Renal cortex interstitium (tissue), 11 donors: Measurements from ENCODE around the gene SLC25A11. TPM values are rescaled to one million over a fixed set of nuclear protein-coding genes. Genes with fewer than 3 reads are reported as not detected.

Source experiments
- DNase-seq, 11 donors: peaks; one replicate each; pipeline ENCODE4 v3.0.0-alpha.2; 2013; ENCODE audit warnings: low read depth in 9 of 11, low spot score in 4 of 11; ENCODE audit errors: extremely low read depth in 1 of 11
- polyA plus RNA-seq, 3 donors: library from polyadenylated mRNA; unstranded; fragments of 120-200 nt; gene quantifications; one replicate each; pipeline ENCODE4 v1.2.1, GENCODE V29; 2013; ENCODE audit not compliant: insufficient read length in 3 of 3

The SLC25A11 gene
- polyA plus RNA-seq, 3 donors = 62.9 to 81.6 (median 76.1) TPM

- no peak for DNase-seq
These were observed 38.0 kb downstream of the SLC25A11 start for GRCh38 chr17:4901648-4902344.

GRCh38 chr17:4901108-4901647, 38.7 kb downstream of the SLC25A11 start:
- no peak for DNase-seq

- no peak for DNase-seq
These were observed 39.4 kb downstream of the SLC25A11 start for GRCh38 chr17:4900231-4901107.

- DNase-seq = peak in 7 of 11 donors; percentile 54 to 76 (median 68)
These were observed 40.3 kb downstream of the SLC25A11 start, which contains the start of gene C17orf107 for GRCh38 chr17:4899341-4900230. Gene C17orf107, plus strand, starts transcription at chr17:4899536. Its CDS starts 227 bp downstream, at chr17:4899763.

GRCh38 chr17:4898927-4899326, 40.9 kb downstream of the SLC25A11 start:
- DNase-seq = no peak

GRCh38 chr17:4898351-4898750, 41.5 kb downstream of the SLC25A11 start:
- no peak for DNase-seq

GRCh38 chr17:4897785-4898184, 42.1 kb downstream of the SLC25A11 start:
- no peak for DNase-seq

- no peak for DNase-seq
These were observed 42.6 kb downstream of the SLC25A11 start for GRCh38 chr17:4897198-4897687.

GRCh38 chr17:4896332-4897197, 43.3 kb downstream of the SLC25A11 start:
- DNase-seq = no peak

- no peak for DNase-seq
These were observed 44.1 kb downstream of the SLC25A11 start for GRCh38 chr17:4895657-4896331.

GRCh38 chr17:4895121-4895520, 44.7 kb downstream of the SLC25A11 start:
- no peak for DNase-seq

GRCh38 chr17:4893721-4894560, 45.9 kb downstream of the SLC25A11 start:
- no peak for DNase-seq

- DNase-seq = no peak
These were observed 46.6 kb downstream of the SLC25A11 start for GRCh38 chr17:4893272-4893671.

GRCh38 chr17:4892499-4893221, 47.2 kb downstream of the SLC25A11 start:
- peak in 1 of 11 donors; percentile 56 for DNase-seq

- no peak for DNase-seq
These were observed 48.1 kb downstream of the SLC25A11 start for GRCh38 chr17:4891411-4892410.
